ENCODE data around the gene HOXC12. TPM values are rescaled to one million over a fixed set of nuclear protein-coding genes. Genes with fewer than 3 reads are reported as not detected.

The HOXC12 gene
- total and polyA plus RNA-seq, 2 of the 8 experiments (the other 6 are each of a cell fraction or from before 2014, with no cell fraction given) = not detected

GRCh38 chr12:53968214-53969127 is 13.8 kb downstream of the HOXC12 start:
- Histone ChIP-seq H4K20me1 (replicated peaks in 1 of 2; ENCODE audit: control insufficient read depth in 1 of 2, insufficient read depth in 2 of 2, low read length in 2 of 2) (peaks cover 18 to 40% of the 10 kb centered on the region in 2 experiments), H2AK5ac (ENCODE audit: low read depth, low read length) (0 out of 2 replicates have a peak overlapping the region, but pooled peaks have one; percentile 15), H2BK120ac (replicated peaks; ENCODE audit: low read depth, low read length) (no peak overlapping the region), H4K5ac (ENCODE audit: insufficient read length, low read depth, low read length) (no peak overlapping the region), H4K8ac (ENCODE audit: extremely low read depth, insufficient read depth, low read length) (no peak overlapping the region), H3K79me2 (ENCODE audit: control insufficient read depth in 1 of 2, insufficient read depth in 2 of 2, low read length in 2 of 2) (no peaks in the 10 kb centered on the region), H3K4me1 (replicated peaks in 1 of 4; ENCODE audit: control insufficient read depth in 3 of 4, insufficient read depth in 4 of 4, low read length in 3 of 4) (peaks cover 0 to 8% (median 4%) of the 10 kb centered on the region in 4 experiments; a peak in 5 of 7 replicates), H2BK5ac (ENCODE audit: low read depth, low read length) (no peak overlapping the region), H2BK15ac (ENCODE audit: low read length) (0 out of 2 replicates have a peak overlapping the region, but pooled peaks have one; percentile 92), H2AFZ (ENCODE audit: low read length) (no peak overlapping the region), H4K91ac (replicated peaks; ENCODE audit: insufficient read length, low read length) (no peak overlapping the region), H3K18ac (ENCODE audit: extremely low read depth, low read length) (no peak overlapping the region), H3K4me3 (ENCODE audit: extremely low read depth in 1 of 4, insufficient read depth in 2 of 4, low read depth in 3 of 4, low read length in 4 of 4) (no peak overlapping the region), H3K14ac (ENCODE audit: insufficient read length) (no peak overlapping the region), H3K79me1 (ENCODE audit: low read depth, low read length) (no peaks in the 10 kb centered on the region), H3K23me2 (ENCODE audit: low read depth, low read length) (0 out of 2 replicates have a peak, but pooled peaks cover 1% of the 10 kb centered on the region), H3K4ac (replicated peaks; ENCODE audit: insufficient read length, low read depth, low read length) (no peak overlapping the region), H3K56ac (replicated peaks; ENCODE audit: insufficient read length, low read depth, low read length) (no peak overlapping the region), H3K4me2 (ENCODE audit: insufficient read depth in 1 of 2, low read depth in 2 of 2, low read length in 2 of 2) (no peak overlapping the region), H3K23ac (ENCODE audit: insufficient read length) (no peak overlapping the region), H3K9ac (replicated peaks in 1 of 4; ENCODE audit: extremely low read depth in 1 of 4, low read depth in 3 of 4, low read length in 3 of 4) (no peak overlapping the region), H3K27me3 (replicated peaks in 1 of 4; ENCODE audit: control insufficient read depth in 3 of 4, extremely low read depth in 1 of 4, insufficient read depth in 3 of 4, low read length in 3 of 4) (peaks cover 99 to 100% (median 100%) of the 10 kb centered on the region in 4 experiments), H2BK20ac (ENCODE audit: low read length) (no peak overlapping the region), H3K27ac (ENCODE audit: low read depth, low read length) (no peak overlapping the region), H2BK12ac (ENCODE audit: low read depth, low read length) (0 out of 2 replicates have a peak overlapping the region, but pooled peaks have one; percentile 39), H3K9me3 (ENCODE audit: insufficient read depth in 2 of 2, low read depth in 1 of 2, low read length in 1 of 2) (no peaks in the 10 kb centered on the region), H3K36me3 (ENCODE audit: control insufficient read depth in 2 of 4, insufficient read depth in 4 of 4, low read length in 3 of 4) (no peaks in the 10 kb centered on the region; a peak in 2 of 8 replicates)
- CTCF ChIA-PET (ENCODE audit: partially characterized antibody) = interaction anchor here (0.9 to 2.3 kb wide), 7 partner anchors 15 to 211 kb away, joined by 3 to 8 read pairs (median 3); partner anchors contain the start of gene HOXC5
- POLR2A ChIA-PET (ENCODE audit: partially characterized antibody) = interaction anchor here (0.9 to 1.3 kb wide), 2 partner anchors 9 to 28 kb away, joined by 3 read pairs; no protein-coding TSS in a partner anchor
- WGBS, 2 experiments (ENCODE audit: extremely low coverage in 1 of 2, insufficient coverage in 1 of 2, insufficient read length in 1 of 2, insufficient replicate concordance in 2 of 2, low coverage in 1 of 2, low lambda C conversion rate in 2 of 2, missing lambda C conversion rate in 1 of 2) = 27% methylated on average over 24 of the region's 24 CpGs; no CpG with 5 or more reads in 1 of the 2 experiments
- FAIRE-seq (no peak), DNase-seq (ENCODE audit: low read depth in 1 of 2, low spot score in 2 of 2) (no peak)
- TF ChIP-seq, protein P1, sequence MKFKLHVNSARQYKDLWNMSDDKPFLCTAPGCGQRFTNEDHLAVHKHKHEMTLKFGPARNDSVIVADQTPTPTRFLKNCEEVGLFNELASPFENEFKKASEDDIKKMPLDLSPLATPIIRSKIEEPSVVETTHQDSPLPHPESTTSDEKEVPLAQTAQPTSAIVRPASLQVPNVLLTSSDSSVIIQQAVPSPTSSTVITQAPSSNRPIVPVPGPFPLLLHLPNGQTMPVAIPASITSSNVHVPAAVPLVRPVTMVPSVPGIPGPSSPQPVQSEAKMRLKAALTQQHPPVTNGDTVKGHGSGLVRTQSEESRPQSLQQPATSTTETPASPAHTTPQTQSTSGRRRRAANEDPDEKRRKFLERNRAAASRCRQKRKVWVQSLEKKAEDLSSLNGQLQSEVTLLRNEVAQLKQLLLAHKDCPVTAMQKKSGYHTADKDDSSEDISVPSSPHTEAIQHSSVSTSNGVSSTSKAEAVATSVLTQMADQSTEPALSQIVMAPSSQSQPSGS (IDR thresholded peaks at IDR 0.05; ENCODE audit: low read length) = no peak
- TF ChIP-seq YY1 (IDR thresholded peaks at IDR 0.05; ENCODE audit: low read depth, low read length) = no peak
- TF ChIP-seq POLR2AphosphoS5 (IDR thresholded peaks at IDR 0.05; ENCODE audit: low read depth, low read length) = no peak
- TF ChIP-seq SUZ12 (IDR thresholded peaks at IDR 0.05; ENCODE audit: low read length) = peak; percentile 92
- TF ChIP-seq CHD1 (IDR thresholded peaks at IDR 0.05; ENCODE audit: low read depth, low read length) = no peak
- no peak for TF ChIP-seq BACH1 (IDR thresholded peaks at IDR 0.05; ENCODE audit: low read length)
- TF ChIP-seq EZH2 (IDR thresholded peaks at IDR 0.05; ENCODE audit: low read depth, low read length, severe bottlenecking) = peak; percentile 70
- TF ChIP-seq RNF2 (IDR thresholded peaks at IDR 0.05; ENCODE audit: borderline replicate concordance, low read depth, low read length, missing control alignments, poor library complexity, severe bottlenecking) = peak; percentile 85
- no peak for TF ChIP-seq GTF2F1 (IDR thresholded peaks at IDR 0.05; ENCODE audit: borderline replicate concordance, low read depth, low read length)

Data from H1 (cell line).